ENCODE data around the gene KCNJ11.

DNA sequence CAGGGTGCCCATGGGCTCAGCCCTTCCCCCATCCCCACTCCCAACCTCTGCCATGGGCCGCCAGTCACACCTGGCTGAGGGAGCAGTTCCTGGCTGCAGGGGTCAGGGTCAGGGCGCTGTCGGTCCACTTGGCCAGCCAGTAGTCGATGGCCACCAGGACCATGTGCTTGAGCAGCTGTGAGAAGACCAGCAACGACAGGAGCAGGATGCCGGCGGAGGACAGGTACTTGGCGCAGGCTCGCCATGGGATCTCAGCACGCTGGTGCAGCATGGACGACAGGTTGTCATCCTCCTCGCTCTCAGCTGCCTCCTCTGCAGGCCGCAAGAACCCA is 18.3 kb upstream of the KCNJ11 start:
- TF ChIP-seq, protein P1, sequence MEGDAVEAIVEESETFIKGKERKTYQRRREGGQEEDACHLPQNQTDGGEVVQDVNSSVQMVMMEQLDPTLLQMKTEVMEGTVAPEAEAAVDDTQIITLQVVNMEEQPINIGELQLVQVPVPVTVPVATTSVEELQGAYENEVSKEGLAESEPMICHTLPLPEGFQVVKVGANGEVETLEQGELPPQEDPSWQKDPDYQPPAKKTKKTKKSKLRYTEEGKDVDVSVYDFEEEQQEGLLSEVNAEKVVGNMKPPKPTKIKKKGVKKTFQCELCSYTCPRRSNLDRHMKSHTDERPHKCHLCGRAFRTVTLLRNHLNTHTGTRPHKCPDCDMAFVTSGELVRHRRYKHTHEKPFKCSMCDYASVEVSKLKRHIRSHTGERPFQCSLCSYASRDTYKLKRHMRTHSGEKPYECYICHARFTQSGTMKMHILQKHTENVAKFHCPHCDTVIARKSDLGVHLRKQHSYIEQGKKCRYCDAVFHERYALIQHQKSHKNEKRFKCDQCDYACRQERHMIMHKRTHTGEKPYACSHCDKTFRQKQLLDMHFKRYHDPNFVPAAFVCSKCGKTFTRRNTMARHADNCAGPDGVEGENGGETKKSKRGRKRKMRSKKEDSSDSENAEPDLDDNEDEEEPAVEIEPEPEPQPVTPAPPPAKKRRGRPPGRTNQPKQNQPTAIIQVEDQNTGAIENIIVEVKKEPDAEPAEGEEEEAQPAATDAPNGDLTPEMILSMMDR (IDR thresholded peaks at IDR 0.05; ENCODE audit: poor library complexity): no peak
- no peak for TF ChIP-seq EZH2 (IDR thresholded peaks at IDR 0.05; ENCODE audit: borderline replicate concordance)
- no peak for TF ChIP-seq EZH2phosphoT487 (IDR thresholded peaks at IDR 0.05; ENCODE audit: low read depth, severe bottlenecking, unreplicated experiment)
